DMS153 (cell line): ENCODE results near the gene HOXD10.
A peak's percentile ranks its signal among the peaks of the same experiment; 100 is the strongest.

Source experiments
- DNase-seq: peaks from one replicate; lab custom pipeline; 2025; lab: John Stamatoyannopoulos, UW

The HOXD10 gene

GRCh38 chr2:176151442-176152287 is 35.1 kb downstream of the HOXD10 start, which contains the start of gene HOXD4:
HOXD4 (plus strand) TSS chr2:176151550; CDS start chr2:176151634, 84 bp downstream.
- no peak for DNase-seq

- no peak for DNase-seq
These were observed 36.0 kb downstream of the HOXD10 start for GRCh38 chr2:176152350-176153181.

GRCh38 chr2:176154576-176155252 is 38.1 kb downstream of the HOXD10 start:
- no peak for DNase-seq

DNA sequence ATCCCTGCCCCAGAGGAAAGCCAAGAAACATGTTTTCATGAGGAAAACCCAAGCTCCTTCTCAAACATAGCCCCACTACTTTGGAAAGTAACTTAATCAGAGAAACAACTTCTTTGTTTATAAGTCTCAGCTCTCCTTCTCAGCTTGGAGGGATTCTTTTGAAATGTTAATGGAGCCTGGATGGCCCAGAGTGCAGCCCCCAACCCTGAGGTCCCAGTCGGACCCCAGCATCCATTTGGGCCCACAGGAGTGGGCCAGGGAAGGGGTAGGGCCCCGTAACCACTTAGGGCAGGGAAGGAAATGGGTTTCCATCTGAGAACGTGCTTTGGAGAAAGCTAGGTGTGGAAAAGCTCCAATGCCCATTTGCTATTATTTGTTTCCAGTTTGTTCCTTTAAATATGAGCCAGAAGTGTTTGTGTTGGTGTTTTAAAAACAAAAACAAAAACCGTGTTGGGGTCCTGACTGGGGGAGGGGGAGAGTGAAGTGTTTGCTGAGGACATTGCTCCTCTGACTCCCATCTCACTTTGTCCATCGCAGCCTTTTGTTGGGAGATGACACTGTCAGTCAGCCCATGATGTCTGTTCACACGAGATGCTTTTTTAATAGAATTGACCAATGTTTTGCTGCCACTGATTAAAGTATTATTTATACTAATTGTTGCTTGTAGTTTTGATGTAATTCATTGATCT is 38.9 kb downstream of the HOXD10 start:
- no peak for DNase-seq

GRCh38 chr2:176156301-176156806 is 39.8 kb downstream of the HOXD10 start:
- DNase-seq = no peak

GRCh38 chr2:176156807-176157498 is 40.4 kb downstream of the HOXD10 start, which contains the start of gene HOXD3:
HOXD3 (plus strand) TSS chr2:176157307; CDS start chr2:176169115, 11,808 bp downstream.
- no peak for DNase-seq

GRCh38 chr2:176157499-176158185 is 41.1 kb downstream of the HOXD10 start:
- DNase-seq = peak; percentile 91

DNA sequence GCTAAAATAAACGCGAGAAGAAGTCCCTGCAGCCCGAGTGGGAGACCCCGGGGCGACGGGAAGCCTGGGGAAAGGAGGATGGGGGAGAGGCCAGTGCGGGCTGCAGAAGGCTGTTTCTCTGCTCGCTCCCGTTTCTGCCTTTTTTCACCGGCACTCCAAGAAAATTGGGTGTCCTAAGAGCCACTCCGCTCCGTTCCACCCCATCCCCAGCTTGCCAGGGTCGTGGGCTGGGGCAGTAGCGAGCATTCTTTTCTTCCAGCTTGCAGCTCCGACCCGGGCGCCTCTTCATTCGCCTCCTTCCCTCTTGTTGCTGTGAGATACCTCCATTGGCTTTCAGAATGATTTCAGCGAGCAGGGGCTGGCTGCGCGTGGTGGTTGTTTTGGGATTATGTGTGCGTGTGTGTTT is 41.6 kb downstream of the HOXD10 start:
- no peak for DNase-seq

GRCh38 chr2:176158855-176159662 is 42.5 kb downstream of the HOXD10 start:
- no peak for DNase-seq

DNA sequence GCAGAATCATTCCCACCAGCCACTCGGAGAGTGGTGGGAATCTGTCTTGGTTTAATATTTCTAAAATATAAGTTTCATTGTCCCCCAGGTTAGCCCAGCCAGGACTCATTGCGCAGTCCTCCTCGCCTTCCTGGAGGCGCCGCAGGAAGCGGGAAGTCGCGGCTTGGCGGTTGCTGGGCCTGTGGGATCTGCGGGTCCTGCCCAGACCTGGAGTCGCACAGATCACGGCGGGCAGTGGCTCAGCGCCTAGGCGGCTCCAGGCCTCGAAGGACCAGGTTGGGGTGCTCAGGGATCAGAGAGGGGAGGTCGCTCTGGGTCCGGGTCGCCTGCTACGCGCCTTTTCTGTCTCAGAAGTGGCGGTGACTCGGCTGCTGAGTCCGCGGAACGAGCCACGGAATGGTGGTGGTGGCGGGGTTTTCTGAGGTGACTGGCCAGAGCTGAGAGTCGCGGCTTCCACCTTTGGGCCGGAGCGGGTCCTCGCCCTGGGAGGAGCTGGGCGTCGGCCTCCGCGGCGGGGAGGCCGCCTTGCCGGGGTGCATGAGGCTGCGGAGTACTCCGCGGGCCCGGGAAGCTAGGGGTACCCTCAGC is 43.2 kb downstream of the HOXD10 start:
- no peak for DNase-seq

DNA sequence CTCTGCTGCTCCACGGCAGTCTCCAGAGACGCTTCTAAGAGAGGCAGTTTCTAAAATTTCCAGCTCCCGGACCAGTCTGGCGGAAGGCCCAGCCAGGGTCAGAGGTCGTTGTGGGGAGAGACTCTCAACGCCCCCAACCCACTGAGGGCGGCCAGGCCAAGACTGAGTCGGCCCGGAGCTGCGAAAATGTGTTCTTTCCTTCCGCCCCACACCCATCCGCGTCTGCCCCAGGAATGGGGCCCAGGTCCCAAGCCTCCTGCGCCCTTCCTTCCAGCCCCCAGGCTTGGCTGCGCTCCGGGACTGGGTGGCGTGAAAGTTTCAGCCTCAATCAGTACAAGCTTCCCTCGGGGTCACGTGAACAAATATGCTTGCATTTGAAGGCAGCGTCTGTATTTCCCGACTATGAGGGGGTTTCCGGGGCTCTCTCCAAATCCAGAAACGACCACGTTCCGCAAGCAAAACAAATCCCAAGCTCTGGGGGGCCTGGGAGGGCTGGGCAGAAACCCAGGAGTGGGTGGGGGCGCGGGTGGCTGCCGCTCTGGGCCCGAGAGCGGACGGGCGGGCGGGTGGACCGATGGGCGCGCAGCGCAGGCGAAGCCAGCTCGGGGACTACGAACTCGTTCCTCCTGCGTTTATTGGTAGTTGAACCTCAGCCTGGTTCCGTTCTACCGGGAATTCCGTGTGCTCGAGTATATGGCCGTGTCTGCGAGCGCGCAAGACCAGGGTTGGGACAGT is 43.8 kb downstream of the HOXD10 start:
- no peak for DNase-seq

DNA sequence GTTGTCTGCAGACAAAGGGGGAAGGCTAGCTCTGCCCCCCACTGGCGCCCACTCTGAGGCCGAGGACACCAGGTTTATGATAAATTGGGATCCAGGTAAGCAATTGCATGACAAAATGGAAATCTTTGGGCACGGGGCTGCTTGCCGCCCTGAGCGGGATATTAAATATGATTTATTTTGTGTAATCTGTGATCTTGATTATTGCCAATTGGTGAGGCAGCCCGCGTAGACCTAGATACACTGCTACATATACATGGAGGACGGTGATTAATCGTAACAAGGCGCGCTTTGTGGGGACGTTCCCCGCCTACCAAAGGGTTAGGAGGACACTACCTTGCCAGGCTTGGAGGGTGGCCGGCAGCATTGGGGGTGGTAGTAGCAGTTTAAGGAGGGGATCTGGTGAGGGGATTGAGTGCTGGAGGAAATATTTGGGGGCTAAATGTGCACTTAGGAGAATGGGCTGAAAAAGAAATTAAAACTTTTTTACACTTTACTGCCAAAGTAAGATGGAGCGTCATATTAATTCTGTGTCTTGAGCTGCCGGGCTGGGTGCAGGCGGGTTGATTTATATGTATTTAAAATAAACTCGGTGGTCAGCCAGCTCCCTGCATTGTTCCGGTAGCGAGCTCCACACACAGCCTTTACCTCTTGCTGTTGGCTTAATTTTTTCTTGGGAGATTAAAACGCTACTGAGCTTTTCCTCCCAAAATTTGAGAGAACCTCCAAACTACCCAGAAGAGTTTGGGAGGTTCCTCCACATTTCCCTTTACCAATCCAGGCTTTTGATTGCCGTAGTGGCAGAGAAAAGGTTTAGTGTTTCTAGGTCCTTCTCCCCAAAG is 44.6 kb downstream of the HOXD10 start:
- DNase-seq = no peak

DNA sequence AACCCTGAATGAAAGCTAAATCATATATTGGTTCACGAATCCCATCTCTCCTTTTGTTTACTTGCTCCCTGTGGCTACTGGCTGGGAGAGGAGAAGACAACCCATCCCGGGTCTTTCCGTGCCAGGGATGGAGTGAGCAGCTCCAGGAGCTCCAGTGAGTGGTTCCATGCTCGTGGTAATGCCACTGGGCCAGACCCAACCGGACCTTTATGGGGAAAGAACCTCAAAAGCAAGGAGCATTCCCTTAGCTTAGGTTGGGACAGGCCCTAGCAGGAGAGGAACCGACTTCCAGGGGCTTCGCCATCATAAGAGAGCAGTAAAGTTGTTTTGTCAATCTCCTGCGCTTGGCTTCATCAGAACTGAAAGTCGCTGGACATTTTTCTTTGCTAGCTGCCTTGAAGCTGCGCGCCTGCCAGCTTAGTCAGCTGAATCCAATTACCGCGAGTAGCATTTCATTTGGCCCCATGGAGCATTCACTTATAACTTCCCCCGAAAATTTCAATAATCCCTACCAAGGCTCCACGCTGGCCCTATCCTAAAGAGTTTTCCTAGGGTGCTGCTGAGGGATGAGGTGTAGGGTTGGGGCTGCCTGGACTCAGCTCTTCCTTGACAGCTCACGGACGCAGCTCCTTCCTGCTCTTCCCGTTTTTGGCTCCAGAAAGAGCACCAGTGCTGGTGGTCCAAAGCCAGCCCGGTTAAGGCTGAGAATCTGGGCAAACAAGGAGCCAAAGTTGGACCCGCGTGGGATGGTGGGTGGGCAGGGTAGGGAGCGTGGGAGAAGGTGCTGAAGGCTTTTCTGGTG is 45.4 kb downstream of the HOXD10 start:
- DNase-seq = no peak

- no peak for DNase-seq
These were observed 46.5 kb downstream of the HOXD10 start for GRCh38 chr2:176162911-176163671.

DNA sequence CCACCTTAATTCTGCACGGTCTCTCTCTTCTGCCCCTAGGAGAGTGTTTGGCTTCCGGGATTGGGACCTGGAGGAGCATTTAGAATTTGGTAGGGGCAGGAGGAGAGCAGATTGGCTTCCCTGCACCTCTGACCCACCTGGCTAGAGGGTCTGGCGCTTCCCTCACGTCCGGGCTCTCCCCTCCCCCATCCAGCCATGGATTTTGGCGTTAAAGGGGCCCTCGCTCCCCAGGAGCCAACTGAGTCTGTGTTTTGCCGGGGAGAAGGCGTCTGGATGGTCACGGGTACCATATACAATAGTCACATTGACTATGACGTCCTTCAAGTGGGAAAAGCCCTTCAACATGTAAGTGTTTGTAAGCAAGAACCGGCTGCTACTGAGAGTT is 47.1 kb downstream of the HOXD10 start:
- DNase-seq = no peak

GRCh38 chr2:176164201-176164600 is 47.6 kb downstream of the HOXD10 start:
- DNase-seq = no peak
